NCI-H2107 treated with DMSO at 0.1 percent for 48 hours (cell line): Measurements from ENCODE around the gene BTNL8.
"Not testable (repeated sequence)": the region's sequence is repeated elsewhere in the genome, so short reads cannot be mapped to it uniquely, and the experiment has no call there.

Experiments used
- DNase-seq: peaks from one replicate; lab custom pipeline; 2025; ENCODE audit not compliant: unreplicated experiment; lab: John Stamatoyannopoulos, UW

BTNL8 gene

GRCh38 chr5:180874804-180875582 is 24.0 kb upstream of the BTNL8 start:
- DNase-seq, result no peak

- no peak for DNase-seq
These were observed 23.0 kb upstream of the BTNL8 start for GRCh38 chr5:180875860-180876426.

- DNase-seq, result not testable (repeated sequence)
These were observed 13.0 kb upstream of the BTNL8 start for GRCh38 chr5:180885845-180886529.

GRCh38 chr5:180889381-180889780 is 9.6 kb upstream of the BTNL8 start:
- no peak for DNase-seq

- DNase-seq, result not testable (repeated sequence)
These were observed 3.6 kb upstream of the BTNL8 start for GRCh38 chr5:180895330-180895729.

GRCh38 chr5:180900178-180900577 is 1.2 kb downstream of the BTNL8 start:
- no peak for DNase-seq

GRCh38 chr5:180901319-180902009 is 2.5 kb downstream of the BTNL8 start:
- DNase-seq, result no peak

GRCh38 chr5:180908400-180908799 is 9.4 kb downstream of the BTNL8 start:
- no peak for DNase-seq

- no peak for DNase-seq
These were observed 10.2 kb downstream of the BTNL8 start for GRCh38 chr5:180908998-180909731.

- DNase-seq, result no peak
These were observed 10.8 kb downstream of the BTNL8 start for GRCh38 chr5:180909782-180910181.

- no peak for DNase-seq
These were observed 11.2 kb downstream of the BTNL8 start for GRCh38 chr5:180910182-180910581.

- no peak for DNase-seq
These were observed 11.8 kb downstream of the BTNL8 start for GRCh38 chr5:180910735-180911134.

- DNase-seq, result no peak
These were observed 15.7 kb downstream of the BTNL8 start for GRCh38 chr5:180914646-180915045.

GRCh38 chr5:180915924-180916323 is 17.0 kb downstream of the BTNL8 start:
- DNase-seq, result no peak

GRCh38 chr5:180918380-180918779 is 19.4 kb downstream of the BTNL8 start:
- DNase-seq, result no peak

- DNase-seq, result no peak
These were observed 21.8 kb downstream of the BTNL8 start for GRCh38 chr5:180920710-180921109.

- DNase-seq, result no peak
These were observed 24.0 kb downstream of the BTNL8 start for GRCh38 chr5:180922932-180923331.

- no peak for DNase-seq
These were observed 33.7 kb downstream of the BTNL8 start for GRCh38 chr5:180932660-180933059.

- DNase-seq, result no peak
These were observed 36.2 kb downstream of the BTNL8 start for GRCh38 chr5:180935203-180935602.

GRCh38 chr5:180938294-180938693 is 39.3 kb downstream of the BTNL8 start:
- no peak for DNase-seq
